Measurements from ENCODE around the gene DEXI.
"Not testable (repeated sequence)": the region's sequence is repeated elsewhere in the genome, so short reads cannot be mapped to it uniquely, and the experiment has no call there.

The DEXI gene

GRCh38 chr16:10940501-10941079 lies 1.7 kb downstream of the DEXI start:
- ATAC-seq: no peak

- no peak for ATAC-seq
These were observed 2.5 kb downstream of the DEXI start for GRCh38 chr16:10939649-10940234.

- no peak for ATAC-seq
These were observed 3.2 kb downstream of the DEXI start for GRCh38 chr16:10938796-10939648.

GRCh38 chr16:10938321-10938720 lies 3.9 kb downstream of the DEXI start:
- ATAC-seq: no peak

GRCh38 chr16:10937068-10937859 lies 5.0 kb downstream of the DEXI start:
- no peak for ATAC-seq

GRCh38 chr16:10936272-10936984 lies 5.8 kb downstream of the DEXI start:
- ATAC-seq: no peak

- no peak for ATAC-seq
These were observed 6.9 kb downstream of the DEXI start for GRCh38 chr16:10935226-10935915.

GRCh38 chr16:10934325-10935107 lies 7.8 kb downstream of the DEXI start:
- ATAC-seq: no peak

GRCh38 chr16:10933865-10934264 lies 8.4 kb downstream of the DEXI start:
- ATAC-seq: no peak

- ATAC-seq: no peak
These were observed 9.1 kb downstream of the DEXI start for GRCh38 chr16:10932959-10933710.

- no peak for ATAC-seq
These were observed 10.2 kb downstream of the DEXI start for GRCh38 chr16:10931977-10932632.

- no peak for ATAC-seq
These were observed 11.1 kb downstream of the DEXI start for GRCh38 chr16:10931134-10931533.

GRCh38 chr16:10930755-10931093 lies 11.5 kb downstream of the DEXI start:
- no peak for ATAC-seq

- no peak for ATAC-seq
These were observed 12.2 kb downstream of the DEXI start for GRCh38 chr16:10929853-10930754.

GRCh38 chr16:10929097-10929496 lies 13.2 kb downstream of the DEXI start:
- ATAC-seq: not testable (repeated sequence)

GRCh38 chr16:10927497-10928112 lies 14.7 kb downstream of the DEXI start:
- no peak for ATAC-seq

- ATAC-seq: no peak
These were observed 15.4 kb downstream of the DEXI start for GRCh38 chr16:10926867-10927266.

- ATAC-seq: no peak
These were observed 16.2 kb downstream of the DEXI start for GRCh38 chr16:10926094-10926493.
